H1 (cell line): ENCODE measurements around the gene MEGF9. TPM values are rescaled to one million over a fixed set of nuclear protein-coding genes. Genes with fewer than 3 reads are reported as not detected.

ENCODE experiments used
- CTCF ChIA-PET: fragments of 300-600 bp; sonication (Branson Sonifier 250); formaldehyde crosslinking; loops from one replicate; lab custom pipeline; 2021; ENCODE audit not compliant: partially characterized antibody; lab: Charles Lee
- POLR2A ChIA-PET: fragments of 300-600 bp; sonication (Branson Sonifier 250); formaldehyde crosslinking; loops from one replicate; lab custom pipeline; 2021; ENCODE audit warnings: inconsistent platforms; ENCODE audit not compliant: partially characterized antibody; lab: Charles Lee
- DNase-seq, 2 experiments: peaks; one replicate each; pipeline versions ENCODE4 v3.0.0 to v3.0.0-alpha.2; 2010 to 2022; ENCODE audit warnings: low spot score in 2 of 2, low read depth in 1 of 2, mixed read lengths in 1 of 2
- FAIRE-seq: peaks from 2 replicates; lab custom pipeline; 2011; peaks lifted over from hg19 to GRCh38; lab: Jason Lieb, UNC
- H2AFZ ChIP-seq: 2 replicates; pipeline ENCODE4 v1.8.1; 2012; ENCODE audit warnings: low read length, inconsistent platforms
- H2AK5ac ChIP-seq: 2 replicates; pipeline ENCODE4 v1.6.1; 2013; ENCODE audit warnings: low read depth, low read length
- H2BK120ac ChIP-seq: replicated peaks from 2 replicates; pipeline ENCODE3; 2013; ENCODE audit warnings: low read depth, low read length, inconsistent platforms
- H2BK12ac ChIP-seq: 2 replicates; pipeline ENCODE4 v1.6.1; 2013; ENCODE audit warnings: low read depth, low read length
- H2BK15ac ChIP-seq: 2 replicates; pipeline ENCODE4 v1.6.1; 2013; ENCODE audit warnings: low read length
- H2BK20ac ChIP-seq: 2 replicates; pipeline ENCODE4 v1.6.1; 2013; ENCODE audit warnings: low read length
- H2BK5ac ChIP-seq: 2 replicates; pipeline ENCODE4 v1.6.1; 2013; ENCODE audit warnings: low read depth, low read length
- H3K14ac ChIP-seq: 2 replicates; pipeline ENCODE4 v1.6.1; 2013; ENCODE audit warnings: inconsistent platforms; ENCODE audit not compliant: insufficient read length
- H3K18ac ChIP-seq: 2 replicates; pipeline ENCODE4 v1.6.1; 2013; ENCODE audit warnings: low read length; ENCODE audit errors: extremely low read depth
- H3K23ac ChIP-seq: 2 replicates; pipeline ENCODE4 v1.6.1; 2013; ENCODE audit warnings: inconsistent platforms; ENCODE audit not compliant: insufficient read length
- H3K23me2 ChIP-seq: 2 replicates; pipeline ENCODE4 v1.6.1; 2013; ENCODE audit warnings: low read depth, low read length
- H3K27ac ChIP-seq: 2 replicates; pipeline ENCODE4 v1.6.1; 2011; ENCODE audit warnings: low read depth, low read length, inconsistent platforms
- H3K27me3 ChIP-seq, 4 experiments: replicated peaks in 1 of 4; 1 replicate in 1 of 4; 2 replicates in 3 of 4; pipeline versions ENCODE4 v1.6.1 to v1.8.1; 2011 to 2013; ENCODE audit warnings: low read length in 3 of 4, mild to moderate bottlenecking in 3 of 4, inconsistent platforms in 2 of 4, mixed read lengths in 2 of 4, moderate library complexity in 1 of 4; ENCODE audit not compliant: control insufficient read depth in 3 of 4, insufficient read depth in 3 of 4; ENCODE audit errors: extremely low read depth in 1 of 4
- H3K36me3 ChIP-seq, 4 experiments: 2 replicates each; pipeline versions ENCODE4 v1.6.1 to v1.8.1; 2011 to 2013; ENCODE audit warnings: mild to moderate bottlenecking in 4 of 4, low read length in 3 of 4, moderate library complexity in 2 of 4, control low read depth in 1 of 4, inconsistent platforms in 1 of 4; ENCODE audit not compliant: insufficient read depth in 4 of 4, control insufficient read depth in 2 of 4
- H3K4ac ChIP-seq: replicated peaks from 2 replicates; pipeline ENCODE3; 2013; ENCODE audit warnings: low read length, low read depth, mixed read lengths, inconsistent platforms; ENCODE audit not compliant: insufficient read length
- H3K4me1 ChIP-seq, 4 experiments: replicated peaks in 1 of 4; 1 replicate in 1 of 4; 2 replicates in 3 of 4; pipeline versions ENCODE4 v1.6.1 to v1.8.1; 2011 to 2013; ENCODE audit warnings: low read length in 3 of 4, inconsistent platforms in 2 of 4, mixed read lengths in 1 of 4; ENCODE audit not compliant: insufficient read depth in 4 of 4, control insufficient read depth in 3 of 4
- H3K4me2 ChIP-seq, 2 experiments: 2 replicates each; pipeline versions ENCODE4 v1.6.1 to v1.8.1; 2011 to 2013; ENCODE audit warnings: low read depth in 2 of 2, low read length in 2 of 2, control low read depth in 1 of 2, inconsistent platforms in 1 of 2, mild to moderate bottlenecking in 1 of 2; ENCODE audit not compliant: insufficient read depth in 1 of 2
- H3K4me3 ChIP-seq, 4 experiments: fragments of 200-600, 300-600 bp in 1 of 4; sonication (generic), shearing (Covaris generic), sonication (Bioruptor Twin) in 1 of 4; 2 replicates each; pipeline versions ENCODE4 v1.5.1 to v1.8.1; 2011 to 2016; ENCODE audit warnings: low read length in 4 of 4, low read depth in 3 of 4, control low read depth in 2 of 4, inconsistent platforms in 2 of 4, mild to moderate bottlenecking in 2 of 4, mixed read lengths in 1 of 4, moderate library complexity in 1 of 4; ENCODE audit not compliant: insufficient read depth in 2 of 4; ENCODE audit errors: extremely low read depth in 1 of 4
- H3K56ac ChIP-seq: replicated peaks from 2 replicates; pipeline ENCODE3; 2013; ENCODE audit warnings: low read depth, mild to moderate bottlenecking, mixed read lengths, low read length, inconsistent platforms; ENCODE audit not compliant: insufficient read length
- H3K79me1 ChIP-seq: 2 replicates; pipeline ENCODE4 v1.6.1; 2013; ENCODE audit warnings: low read depth, low read length, control low read depth
- H3K79me2 ChIP-seq, 2 experiments: 2 replicates each; pipeline versions ENCODE4 v1.6.1 to v1.8.1; 2012 to 2013; ENCODE audit warnings: low read length in 2 of 2, mild to moderate bottlenecking in 2 of 2, inconsistent platforms in 1 of 2; ENCODE audit not compliant: insufficient read depth in 2 of 2, control insufficient read depth in 1 of 2
- H3K9ac ChIP-seq, 4 experiments: replicated peaks in 1 of 4; 1 replicate in 1 of 4; 2 replicates in 3 of 4; pipeline versions ENCODE4 v1.6.1 to v1.8.1; 2011 to 2013; ENCODE audit warnings: low read depth in 3 of 4, low read length in 3 of 4, control low read depth in 2 of 4, mild to moderate bottlenecking in 2 of 4, moderate library complexity in 2 of 4, inconsistent platforms in 1 of 4; ENCODE audit errors: extremely low read depth in 1 of 4
- H3K9me3 ChIP-seq, 2 experiments: 2 replicates each; pipeline versions ENCODE4 v1.6.1 to v1.8.1; 2012 to 2013; ENCODE audit warnings: mild to moderate bottlenecking in 2 of 2, moderate library complexity in 2 of 2, control low read depth in 1 of 2, inconsistent platforms in 1 of 2, low read depth in 1 of 2, low read length in 1 of 2, mixed read lengths in 1 of 2; ENCODE audit not compliant: insufficient read depth in 2 of 2
- H4K20me1 ChIP-seq, 2 experiments: replicated peaks in 1 of 2; 2 replicates each; pipeline versions ENCODE3 to v1.8.1; 2011 to 2013; ENCODE audit warnings: inconsistent platforms in 2 of 2, low read length in 2 of 2, mild to moderate bottlenecking in 1 of 2; ENCODE audit not compliant: insufficient read depth in 2 of 2, control insufficient read depth in 1 of 2
- H4K5ac ChIP-seq: 2 replicates; pipeline ENCODE4 v1.6.1; 2013; ENCODE audit warnings: low read length, low read depth, mixed read lengths, inconsistent platforms; ENCODE audit not compliant: insufficient read length
- H4K8ac ChIP-seq: 2 replicates; pipeline ENCODE4 v1.8.0; 2013; ENCODE audit warnings: mild to moderate bottlenecking, moderate library complexity, low read length, inconsistent platforms; ENCODE audit not compliant: insufficient read depth; ENCODE audit errors: extremely low read depth
- H4K91ac ChIP-seq: replicated peaks from 2 replicates; pipeline ENCODE3; 2013; ENCODE audit warnings: low read length, mixed read lengths, inconsistent platforms; ENCODE audit not compliant: insufficient read length
- CBX5 ChIP-seq: fragments of 300-800, 300-1000 bp; sonication (generic); IDR thresholded peaks from 2 replicates; pipeline ENCODE4 v1.7.1; 2016; ENCODE audit warnings: antibody characterized with exemption, low read length, low read depth
- SP2 ChIP-seq: IDR thresholded peaks from 2 replicates; pipeline ENCODE4 v1.6.1; 2012; ENCODE audit warnings: mild to moderate bottlenecking, low read length, inconsistent platforms
- WGBS, 2 experiments: shearing (Covaris generic) in 1 of 2; methylation state at CpG; one replicate each; pipeline versions ENCODE4 v1.1.6 to v1.1.7; 2013 to 2015; ENCODE audit warnings: low lambda C conversion rate in 2 of 2, mixed read lengths in 2 of 2, inconsistent platforms in 1 of 2, low coverage in 1 of 2, missing lambda C conversion rate in 1 of 2; ENCODE audit not compliant: insufficient replicate concordance in 2 of 2, insufficient coverage in 1 of 2, insufficient read length in 1 of 2; ENCODE audit errors: extremely low coverage in 1 of 2, missing lambda C conversion rate in 1 of 2; 5-methylcytosine and 5-hydroxymethylcytosine counted together
- polyA plus RNA-seq, 7 experiments: library from polyadenylated mRNA; depleted of rRNA in 3 of 7; stranded (reverse) in 5 of 7; unstranded in 2 of 7; fragments of >200 nt in 5 of 7; fragments of 200-250 nt in 2 of 7; gene quantifications; 1 replicate in 5 of 7; 2 replicates in 1 of 7; 4 replicates in 1 of 7; pipeline versions ENCODE4 v1.2.1 to v1.2.3, GENCODE V29; 2011 to 2013; ENCODE audit warnings: missing spikeins in 2 of 7, mixed read lengths in 2 of 7
- total RNA-seq: library from RNA; stranded (reverse); fragmentation: NEBNext Ultra II Directional; extraction: Animal tissue kit (Norgen Biotek cat#: 25700); gene quantifications from 2 replicates; pipeline ENCODE4 v1.2.1, GENCODE V29; 2021

The MEGF9 gene
- total and polyA plus RNA-seq, 2 of the 8 experiments (the other 6 are each of a cell fraction or from before 2014, with no cell fraction given), result 0.45 to 1.8 TPM

DNA sequence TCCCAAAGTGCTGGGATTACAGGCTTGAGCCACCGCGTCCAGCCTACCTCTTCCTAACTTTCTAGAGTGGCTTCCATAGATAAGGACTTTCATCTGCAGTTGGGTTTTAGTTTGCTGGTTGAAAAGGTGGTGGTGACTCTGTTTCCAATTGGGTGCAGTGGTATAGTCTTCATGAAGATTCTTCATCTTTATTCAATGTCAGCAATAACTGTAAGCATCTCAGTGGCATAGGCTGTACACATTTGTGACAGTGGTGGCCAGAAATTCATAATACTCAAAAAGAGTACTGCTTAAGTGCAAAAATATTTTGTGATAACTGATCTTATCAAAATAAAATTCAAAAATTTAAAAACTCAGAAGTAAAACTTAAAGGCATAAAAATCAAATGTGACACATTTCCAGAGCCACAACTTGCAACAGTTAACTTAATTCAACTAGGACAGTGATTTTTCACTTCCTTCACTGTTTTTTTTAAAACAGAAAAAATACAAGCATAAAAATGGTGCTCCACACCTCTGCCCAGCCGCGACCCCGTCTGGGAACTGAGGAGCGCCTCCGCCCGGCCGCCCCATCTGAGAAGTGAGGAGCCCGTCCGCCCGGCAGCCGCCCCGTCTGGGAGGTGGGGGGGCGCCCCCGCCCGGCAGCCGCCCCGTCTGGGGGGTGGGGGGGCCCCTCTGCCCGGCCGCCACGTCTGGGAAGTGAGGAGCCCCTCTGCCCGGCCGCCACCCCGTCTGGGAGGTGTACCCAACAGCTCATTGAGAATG, 77.9 kb downstream of the MEGF9 start:
- DNase-seq (no peak), FAIRE-seq (no peak)
- H3K9ac ChIP-seq, result no peak overlapping the region
- H3K23ac ChIP-seq, result no peak overlapping the region
- H3K14ac ChIP-seq, result no peak overlapping the region
- no peaks in the 10 kb centered on the region for H3K27me3 ChIP-seq
- no peak overlapping the region for H2BK120ac ChIP-seq
- H3K18ac ChIP-seq, result no peak overlapping the region
- H2BK15ac ChIP-seq, result no peak overlapping the region
- no peak overlapping the region for H2BK5ac ChIP-seq
- H3K4ac ChIP-seq, result no peak overlapping the region
- H3K23me2 ChIP-seq, result no peaks in the 10 kb centered on the region
- no peak overlapping the region for H4K5ac ChIP-seq
- H4K20me1 ChIP-seq, result no peaks in the 10 kb centered on the region
- no peaks in the 10 kb centered on the region for H3K4me1 ChIP-seq
- no peak overlapping the region for H2AK5ac ChIP-seq
- no peak overlapping the region for H3K4me3 ChIP-seq
- H3K79me1 ChIP-seq, result no peaks in the 10 kb centered on the region
- H3K4me2 ChIP-seq, result no peak overlapping the region
- ChIA-PET CTCF (interaction anchor here (1.3 kb wide), 1 partner anchor 18 kb away, joined by 4 read pairs; no protein-coding TSS in a partner anchor), POLR2A (no interaction called here)
- 97% methylated on average over 2 of the region's 25 CpGs; no CpG with 5 or more reads in 1 of the 2 experiments for WGBS, 2 experiments
- H3K27ac ChIP-seq, result no peak overlapping the region
- peaks cover 4% of the 10 kb centered on the region in 2 experiments; a peak in 2 of 4 replicates for H3K9me3 ChIP-seq
- no peak overlapping the region for H4K91ac ChIP-seq
- no peaks in the 10 kb centered on the region for H3K79me2 ChIP-seq
- no peak overlapping the region for H2BK20ac ChIP-seq
- H2AFZ ChIP-seq, result no peak overlapping the region
- H3K36me3 ChIP-seq, result no peaks in the 10 kb centered on the region
- no peak overlapping the region for H2BK12ac ChIP-seq
- H3K56ac ChIP-seq, result no peak overlapping the region
- no peak overlapping the region for H4K8ac ChIP-seq
- TF ChIP-seq CBX5 (no peak), SP2 (no peak)
